HEK293 (cell line): Measurements from ENCODE around the gene TIMM17A.

Experiments
- GLI2 ChIP-seq: fragments of 450-650 bp; formaldehyde crosslinking; IDR thresholded peaks from 2 replicates; pipeline ENCODE4; 2017; ENCODE audit warnings: missing biosample characterization, missing genetic modification characterization, low read depth, borderline replicate concordance
- IKZF3 ChIP-seq: fragments of 450-650 bp; IDR thresholded peaks from 2 replicates; pipeline ENCODE4 v1.5.0; 2018; ENCODE audit warnings: missing biosample characterization, mild to moderate bottlenecking, missing genetic modification characterization, moderate library complexity
- KLF16 ChIP-seq: fragments of 450-650 bp; formaldehyde crosslinking; IDR thresholded peaks from 2 replicates; pipeline ENCODE4 v1.5.1; 2017; ENCODE audit warnings: missing biosample characterization, missing genetic modification characterization
- RBAK ChIP-seq: fragments of 450-650 bp; formaldehyde crosslinking; IDR thresholded peaks from 2 replicates; pipeline ENCODE4 v1.5.1; 2016; ENCODE audit warnings: missing biosample characterization, missing genetic modification characterization
- SCRT2 ChIP-seq: fragments of 450-650 bp; formaldehyde crosslinking; IDR thresholded peaks from 2 replicates; pipeline ENCODE4 v1.5.1; 2016; ENCODE audit warnings: missing biosample characterization, missing genetic modification characterization
- SP2 ChIP-seq: fragments of 450-650 bp; formaldehyde crosslinking; IDR thresholded peaks from 2 replicates; pipeline ENCODE4 v1.5.1; 2016; ENCODE audit warnings: missing biosample characterization, missing genetic modification characterization
- ZBTB17 ChIP-seq: fragments of 450-650 bp; formaldehyde crosslinking; IDR thresholded peaks from 2 replicates; pipeline ENCODE4 v1.5.1; 2016; ENCODE audit warnings: missing biosample characterization, missing genetic modification characterization
- ZBTB20 ChIP-seq: fragments of 450-650 bp; formaldehyde crosslinking; IDR thresholded peaks from 2 replicates; pipeline ENCODE4 v1.5.1; 2016; ENCODE audit warnings: missing biosample characterization, missing genetic modification characterization
- ZFP37 ChIP-seq: fragments of 450-650 bp; formaldehyde crosslinking; IDR thresholded peaks from 2 replicates; pipeline ENCODE4 v1.5.1; 2016; ENCODE audit warnings: missing biosample characterization, missing genetic modification characterization
- ZFP41 ChIP-seq: fragments of 450-650 bp; formaldehyde crosslinking; IDR thresholded peaks from 2 replicates; pipeline ENCODE4 v1.5.1; 2016; ENCODE audit warnings: missing biosample characterization, missing genetic modification characterization, borderline replicate concordance
- ZNF10 ChIP-seq: fragments of 450-650 bp; formaldehyde crosslinking; IDR thresholded peaks from 2 replicates; pipeline ENCODE4 v1.5.1; 2017; ENCODE audit warnings: missing biosample characterization, missing genetic modification characterization
- ZNF155 ChIP-seq: fragments of 450-650 bp; formaldehyde crosslinking; IDR thresholded peaks from 2 replicates; pipeline ENCODE4 v1.5.1; 2016; ENCODE audit warnings: missing biosample characterization, missing genetic modification characterization
- ZNF174 ChIP-seq: fragments of 450-650 bp; formaldehyde crosslinking; IDR thresholded peaks from 2 replicates; pipeline ENCODE4 v1.5.0; 2017; ENCODE audit warnings: missing biosample characterization, mild to moderate bottlenecking, missing genetic modification characterization
- ZNF211 ChIP-seq: fragments of 450-650 bp; formaldehyde crosslinking; IDR thresholded peaks from 2 replicates; pipeline ENCODE4 v1.5.1; 2016; ENCODE audit warnings: low read depth, missing biosample characterization, missing genetic modification characterization
- ZNF239 ChIP-seq: fragments of 450-650 bp; formaldehyde crosslinking; IDR thresholded peaks from 2 replicates; pipeline ENCODE4 v1.5.1; 2016; ENCODE audit warnings: missing biosample characterization, missing genetic modification characterization
- ZNF404 ChIP-seq: fragments of 450-650 bp; formaldehyde crosslinking; IDR thresholded peaks from 2 replicates; pipeline ENCODE4 v1.5.1; 2017; ENCODE audit warnings: missing biosample characterization, missing genetic modification characterization
- ZNF510 ChIP-seq: fragments of 450-650 bp; formaldehyde crosslinking; IDR thresholded peaks from 2 replicates; pipeline ENCODE4 v1.5.1; 2018; ENCODE audit warnings: mild to moderate bottlenecking, missing genetic modification characterization, missing biosample characterization; ENCODE audit not compliant: insufficient replicate concordance
- ZNF544 ChIP-seq: fragments of 450-650 bp; formaldehyde crosslinking; IDR thresholded peaks from 2 replicates; pipeline ENCODE4 v1.5.0; 2017; ENCODE audit warnings: missing biosample characterization, missing genetic modification characterization
- ZNF548 ChIP-seq: fragments of 450-650 bp; formaldehyde crosslinking; IDR thresholded peaks from 2 replicates; pipeline ENCODE4 v1.5.1; 2016; ENCODE audit warnings: missing biosample characterization, missing genetic modification characterization
- ZNF560 ChIP-seq: fragments of 450-650 bp; formaldehyde crosslinking; IDR thresholded peaks from 2 replicates; pipeline ENCODE4 v1.5.1; 2017; ENCODE audit warnings: missing biosample characterization, missing genetic modification characterization, borderline replicate concordance
- ZNF623 ChIP-seq: fragments of 450-650 bp; formaldehyde crosslinking; IDR thresholded peaks from 2 replicates; pipeline ENCODE4 v1.5.1; 2016; ENCODE audit warnings: missing biosample characterization, missing genetic modification characterization
- ZNF629 ChIP-seq: fragments of 450-650 bp; formaldehyde crosslinking; IDR thresholded peaks from 2 replicates; pipeline ENCODE4 v1.5.1; 2017; ENCODE audit warnings: missing biosample characterization, missing genetic modification characterization
- ZNF777 ChIP-seq: fragments of 450-650 bp; formaldehyde crosslinking; IDR thresholded peaks from 2 replicates; pipeline ENCODE4 v1.5.1; 2017; ENCODE audit warnings: missing biosample characterization, missing genetic modification characterization, borderline replicate concordance
- TF ChIP-seq, protein P1 (sequence below): fragments of 450-650 bp; formaldehyde crosslinking; optimal IDR thresholded peaks from 2 replicates; pipeline ENCODE3; 2016; ENCODE audit warnings: missing biosample characterization, mild to moderate bottlenecking, missing genetic modification characterization
- TF ChIP-seq, protein P2 (sequence below): fragments of 450-650 bp; formaldehyde crosslinking; IDR thresholded peaks from 2 replicates; pipeline ENCODE4 v1.5.1; 2016; ENCODE audit warnings: missing biosample characterization, missing genetic modification characterization, borderline replicate concordance
- TF ChIP-seq, protein P3 (sequence below): fragments of 450-650 bp; formaldehyde crosslinking; conservative IDR thresholded peaks from 2 replicates; pipeline ENCODE4 v1.5.1; 2016; ENCODE audit warnings: low read depth, missing biosample characterization, missing genetic modification characterization
- TF ChIP-seq, protein P4 (sequence below): fragments of 450-650 bp; formaldehyde crosslinking; IDR thresholded peaks from 2 replicates; pipeline ENCODE4 v1.5.1; 2016; ENCODE audit warnings: missing biosample characterization, missing genetic modification characterization

The TIMM17A gene

DNA sequence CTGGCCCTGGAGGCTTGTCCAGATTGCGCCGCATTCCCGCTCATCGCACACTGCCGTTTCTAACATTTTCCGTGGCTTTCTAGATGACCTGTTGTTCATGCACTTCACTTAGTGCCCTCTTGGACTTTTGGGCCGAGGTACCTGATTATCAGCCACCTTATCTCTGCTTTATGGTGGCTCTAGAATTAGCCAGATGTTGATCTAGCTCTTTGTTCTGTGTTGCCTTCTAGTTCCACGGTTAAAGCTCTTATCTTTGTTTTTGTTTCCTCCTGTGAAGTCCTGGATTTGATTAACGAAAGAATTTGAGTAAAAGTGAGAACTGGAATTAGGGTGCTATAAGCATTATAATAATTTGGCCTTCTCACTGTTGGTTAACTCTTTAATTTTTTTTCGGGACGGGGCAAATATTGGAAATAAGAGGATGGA is 28.1 kb downstream of the TIMM17A start (continued):
- TF ChIP-seq ZNF211 (tag by site-specific recombination) = no peak
- no peak for TF ChIP-seq ZNF510
- TF ChIP-seq ZNF404 = no peak
- TF ChIP-seq, protein P1, sequence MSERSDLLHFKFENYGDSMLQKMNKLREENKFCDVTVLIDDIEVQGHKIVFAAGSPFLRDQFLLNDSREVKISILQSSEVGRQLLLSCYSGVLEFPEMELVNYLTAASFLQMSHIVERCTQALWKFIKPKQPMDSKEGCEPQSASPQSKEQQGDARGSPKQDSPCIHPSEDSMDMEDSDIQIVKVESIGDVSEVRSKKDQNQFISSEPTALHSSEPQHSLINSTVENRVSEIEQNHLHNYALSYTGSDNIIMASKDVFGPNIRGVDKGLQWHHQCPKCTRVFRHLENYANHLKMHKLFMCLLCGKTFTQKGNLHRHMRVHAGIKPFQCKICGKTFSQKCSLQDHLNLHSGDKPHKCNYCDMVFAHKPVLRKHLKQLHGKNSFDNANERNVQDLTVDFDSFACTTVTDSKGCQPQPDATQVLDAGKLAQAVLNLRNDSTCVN = no peak
- TF ChIP-seq ZNF155 (tag by site-specific recombination) = no peak
- TF ChIP-seq ZFP37 = no peak; the same call in 1 of the 2 replicates
- no peak for TF ChIP-seq ZFP41 (tag by site-specific recombination)
- TF ChIP-seq ZBTB17 (tag by site-specific recombination) = no peak
- no peak for TF ChIP-seq ZNF777 (tag by site-specific recombination)
- peak; percentile 90 for TF ChIP-seq SCRT2 (tag by site-specific recombination)
- no peak for TF ChIP-seq ZNF623
- no peak for TF ChIP-seq RBAK (tag by site-specific recombination)
- TF ChIP-seq, protein P2, sequence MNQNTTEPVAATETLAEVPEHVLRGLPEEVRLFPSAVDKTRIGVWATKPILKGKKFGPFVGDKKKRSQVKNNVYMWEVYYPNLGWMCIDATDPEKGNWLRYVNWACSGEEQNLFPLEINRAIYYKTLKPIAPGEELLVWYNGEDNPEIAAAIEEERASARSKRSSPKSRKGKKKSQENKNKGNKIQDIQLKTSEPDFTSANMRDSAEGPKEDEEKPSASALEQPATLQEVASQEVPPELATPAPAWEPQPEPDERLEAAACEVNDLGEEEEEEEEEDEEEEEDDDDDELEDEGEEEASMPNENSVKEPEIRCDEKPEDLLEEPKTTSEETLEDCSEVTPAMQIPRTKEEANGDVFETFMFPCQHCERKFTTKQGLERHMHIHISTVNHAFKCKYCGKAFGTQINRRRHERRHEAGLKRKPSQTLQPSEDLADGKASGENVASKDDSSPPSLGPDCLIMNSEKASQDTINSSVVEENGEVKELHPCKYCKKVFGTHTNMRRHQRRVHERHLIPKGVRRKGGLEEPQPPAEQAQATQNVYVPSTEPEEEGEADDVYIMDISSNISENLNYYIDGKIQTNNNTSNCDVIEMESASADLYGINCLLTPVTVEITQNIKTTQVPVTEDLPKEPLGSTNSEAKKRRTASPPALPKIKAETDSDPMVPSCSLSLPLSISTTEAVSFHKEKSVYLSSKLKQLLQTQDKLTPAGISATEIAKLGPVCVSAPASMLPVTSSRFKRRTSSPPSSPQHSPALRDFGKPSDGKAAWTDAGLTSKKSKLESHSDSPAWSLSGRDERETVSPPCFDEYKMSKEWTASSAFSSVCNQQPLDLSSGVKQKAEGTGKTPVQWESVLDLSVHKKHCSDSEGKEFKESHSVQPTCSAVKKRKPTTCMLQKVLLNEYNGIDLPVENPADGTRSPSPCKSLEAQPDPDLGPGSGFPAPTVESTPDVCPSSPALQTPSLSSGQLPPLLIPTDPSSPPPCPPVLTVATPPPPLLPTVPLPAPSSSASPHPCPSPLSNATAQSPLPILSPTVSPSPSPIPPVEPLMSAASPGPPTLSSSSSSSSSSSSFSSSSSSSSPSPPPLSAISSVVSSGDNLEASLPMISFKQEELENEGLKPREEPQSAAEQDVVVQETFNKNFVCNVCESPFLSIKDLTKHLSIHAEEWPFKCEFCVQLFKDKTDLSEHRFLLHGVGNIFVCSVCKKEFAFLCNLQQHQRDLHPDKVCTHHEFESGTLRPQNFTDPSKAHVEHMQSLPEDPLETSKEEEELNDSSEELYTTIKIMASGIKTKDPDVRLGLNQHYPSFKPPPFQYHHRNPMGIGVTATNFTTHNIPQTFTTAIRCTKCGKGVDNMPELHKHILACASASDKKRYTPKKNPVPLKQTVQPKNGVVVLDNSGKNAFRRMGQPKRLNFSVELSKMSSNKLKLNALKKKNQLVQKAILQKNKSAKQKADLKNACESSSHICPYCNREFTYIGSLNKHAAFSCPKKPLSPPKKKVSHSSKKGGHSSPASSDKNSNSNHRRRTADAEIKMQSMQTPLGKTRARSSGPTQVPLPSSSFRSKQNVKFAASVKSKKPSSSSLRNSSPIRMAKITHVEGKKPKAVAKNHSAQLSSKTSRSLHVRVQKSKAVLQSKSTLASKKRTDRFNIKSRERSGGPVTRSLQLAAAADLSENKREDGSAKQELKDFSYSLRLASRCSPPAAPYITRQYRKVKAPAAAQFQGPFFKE (tag by site-specific recombination) = no peak
- TF ChIP-seq, protein P3, sequence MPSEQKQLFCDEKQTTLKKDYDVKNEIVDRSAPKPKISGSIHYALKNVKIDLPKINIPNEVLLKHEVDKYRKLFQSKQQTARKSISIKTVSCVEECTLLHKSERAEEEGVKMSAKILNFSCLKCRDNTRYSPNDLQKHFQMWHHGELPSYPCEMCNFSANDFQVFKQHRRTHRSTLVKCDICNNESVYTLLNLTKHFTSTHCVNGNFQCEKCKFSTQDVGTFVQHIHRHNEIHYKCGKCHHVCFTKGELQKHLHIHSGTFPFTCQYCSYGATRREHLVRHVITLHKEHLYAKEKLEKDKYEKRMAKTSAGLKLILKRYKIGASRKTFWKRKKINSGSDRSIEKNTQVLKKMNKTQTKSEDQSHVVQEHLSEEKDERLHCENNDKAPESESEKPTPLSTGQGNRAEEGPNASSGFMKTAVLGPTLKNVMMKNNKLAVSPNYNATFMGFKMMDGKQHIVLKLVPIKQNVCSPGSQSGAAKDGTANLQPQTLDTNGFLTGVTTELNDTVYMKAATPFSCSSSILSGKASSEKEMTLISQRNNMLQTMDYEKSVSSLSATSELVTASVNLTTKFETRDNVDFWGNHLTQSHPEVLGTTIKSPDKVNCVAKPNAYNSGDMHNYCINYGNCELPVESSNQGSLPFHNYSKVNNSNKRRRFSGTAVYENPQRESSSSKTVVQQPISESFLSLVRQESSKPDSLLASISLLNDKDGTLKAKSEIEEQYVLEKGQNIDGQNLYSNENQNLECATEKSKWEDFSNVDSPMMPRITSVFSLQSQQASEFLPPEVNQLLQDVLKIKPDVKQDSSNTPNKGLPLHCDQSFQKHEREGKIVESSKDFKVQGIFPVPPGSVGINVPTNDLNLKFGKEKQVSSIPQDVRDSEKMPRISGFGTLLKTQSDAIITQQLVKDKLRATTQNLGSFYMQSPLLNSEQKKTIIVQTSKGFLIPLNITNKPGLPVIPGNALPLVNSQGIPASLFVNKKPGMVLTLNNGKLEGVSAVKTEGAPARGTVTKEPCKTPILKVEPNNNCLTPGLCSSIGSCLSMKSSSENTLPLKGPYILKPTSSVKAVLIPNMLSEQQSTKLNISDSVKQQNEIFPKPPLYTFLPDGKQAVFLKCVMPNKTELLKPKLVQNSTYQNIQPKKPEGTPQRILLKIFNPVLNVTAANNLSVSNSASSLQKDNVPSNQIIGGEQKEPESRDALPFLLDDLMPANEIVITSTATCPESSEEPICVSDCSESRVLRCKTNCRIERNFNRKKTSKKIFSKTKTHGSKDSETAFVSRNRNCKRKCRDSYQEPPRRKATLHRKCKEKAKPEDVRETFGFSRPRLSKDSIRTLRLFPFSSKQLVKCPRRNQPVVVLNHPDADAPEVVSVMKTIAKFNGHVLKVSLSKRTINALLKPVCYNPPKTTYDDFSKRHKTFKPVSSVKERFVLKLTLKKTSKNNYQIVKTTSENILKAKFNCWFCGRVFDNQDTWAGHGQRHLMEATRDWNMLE (tag by site-specific recombination) = no peak
- TF ChIP-seq ZBTB20 (tag by site-specific recombination) = peak; percentile 73; the same call in 1 of the 2 replicates
- TF ChIP-seq GLI2 (tag by site-specific recombination) = no peak
- TF ChIP-seq ZNF548 (tag by site-specific recombination) = no peak
- no peak for TF ChIP-seq ZNF560 (tag by site-specific recombination)
- TF ChIP-seq ZNF544 (tag by site-specific recombination) = no peak
- no peak for TF ChIP-seq ZNF239 (tag by site-specific recombination)
- no peak for TF ChIP-seq ZNF10 (tag by site-specific recombination)
- TF ChIP-seq SP2 (tag by site-specific recombination) = no peak
- TF ChIP-seq, protein P4, sequence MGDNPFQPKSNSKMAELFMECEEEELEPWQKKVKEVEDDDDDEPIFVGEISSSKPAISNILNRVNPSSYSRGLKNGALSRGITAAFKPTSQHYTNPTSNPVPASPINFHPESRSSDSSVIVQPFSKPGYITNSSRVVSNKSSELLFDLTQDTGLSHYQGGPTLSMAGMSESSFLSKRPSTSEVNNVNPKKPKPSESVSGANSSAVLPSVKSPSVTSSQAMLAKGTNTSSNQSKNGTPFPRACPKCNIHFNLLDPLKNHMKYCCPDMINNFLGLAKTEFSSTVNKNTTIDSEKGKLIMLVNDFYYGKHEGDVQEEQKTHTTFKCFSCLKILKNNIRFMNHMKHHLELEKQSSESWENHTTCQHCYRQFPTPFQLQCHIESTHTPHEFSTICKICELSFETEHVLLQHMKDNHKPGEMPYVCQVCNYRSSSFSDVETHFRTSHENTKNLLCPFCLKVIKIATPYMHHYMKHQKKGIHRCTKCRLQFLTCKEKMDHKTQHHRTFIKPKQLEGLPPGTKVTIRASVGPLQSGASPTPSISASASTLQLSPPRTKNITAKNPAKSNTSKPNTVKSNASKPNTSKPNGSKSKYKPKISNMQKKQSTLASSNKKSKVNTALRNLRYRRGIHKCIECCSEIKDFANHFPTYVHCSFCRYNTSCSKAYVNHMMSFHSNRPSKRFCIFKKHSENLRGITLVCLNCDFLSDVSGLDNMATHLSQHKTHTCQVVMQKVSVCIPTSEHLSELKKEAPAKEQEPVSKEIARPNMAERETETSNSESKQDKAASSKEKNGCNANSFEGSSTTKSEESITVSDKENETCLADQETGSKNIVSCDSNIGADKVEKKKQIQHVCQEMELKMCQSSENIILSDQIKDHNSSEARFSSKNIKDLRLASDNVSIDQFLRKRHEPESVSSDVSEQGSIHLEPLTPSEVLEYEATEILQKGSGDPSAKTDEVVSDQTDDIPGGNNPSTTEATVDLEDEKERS (tag by site-specific recombination) = no peak
- TF ChIP-seq ZNF174 (tag by site-specific recombination) = no peak
- no peak; the same call in 1 of the 2 replicates for TF ChIP-seq ZNF629 (tag by site-specific recombination)
- no peak for TF ChIP-seq KLF16 (tag by site-specific recombination)
- no peak for TF ChIP-seq IKZF3 (tag by site-specific recombination)
